SW 1271 (cell line): ENCODE results near the gene DOLK.
A peak's percentile ranks its signal among the peaks of the same experiment; 100 is the strongest.

Experiments used
- DNase-seq, 2 experiments: peaks; one replicate each; lab custom pipeline; 2025; lab: John Stamatoyannopoulos, UW

DOLK gene

GRCh38 chr9:128933731-128934130 lies 13.7 kb downstream of the DOLK start:
- no peak for DNase-seq

- DNase-seq = no peak
Measured at GRCh38 chr9:128929560-128929959, 17.8 kb downstream of the DOLK start.

- DNase-seq = no peak
Measured at GRCh38 chr9:128928624-128929023, 18.8 kb downstream of the DOLK start.

DNA sequence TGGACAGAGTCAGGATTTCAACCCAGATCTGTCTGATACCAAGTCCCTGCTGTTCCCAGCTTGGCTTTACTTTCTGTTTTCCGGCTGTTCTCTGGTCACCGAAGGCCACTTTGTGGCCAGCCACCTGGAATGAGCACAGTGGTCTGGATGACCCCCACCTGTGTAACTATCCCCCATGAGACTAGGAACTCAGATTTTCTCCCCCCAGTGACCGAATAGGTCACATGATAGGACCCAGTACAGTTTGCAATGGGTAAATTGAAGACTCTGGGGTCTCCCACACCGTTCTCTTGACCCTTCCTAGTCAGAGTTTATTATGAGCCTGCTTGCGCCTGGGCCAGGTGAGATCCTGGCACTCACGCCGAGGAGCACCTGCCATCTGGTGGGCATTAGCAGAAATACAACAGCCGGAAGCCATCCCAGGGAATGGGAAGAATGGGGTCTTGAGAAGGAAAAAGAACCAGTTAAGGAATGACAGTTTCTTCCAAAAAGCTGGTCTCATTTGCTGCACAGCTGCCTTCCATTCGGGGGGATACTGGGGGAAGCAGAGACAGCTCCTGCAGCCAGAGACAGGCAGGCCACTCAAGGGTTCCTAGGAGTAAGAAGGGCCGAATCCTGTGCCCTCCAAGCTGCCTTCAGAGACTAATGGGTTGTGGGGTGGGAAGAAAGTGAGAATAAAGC lies 19.5 kb downstream of the DOLK start:
- DNase-seq = peak in 1 of 2 experiments; percentile 64

- DNase-seq = no peak
Measured at GRCh38 chr9:128923493-128923883, 23.9 kb downstream of the DOLK start.

- no peak for DNase-seq
Measured at GRCh38 chr9:128921881-128922763, 25.3 kb downstream of the DOLK start.

DNA sequence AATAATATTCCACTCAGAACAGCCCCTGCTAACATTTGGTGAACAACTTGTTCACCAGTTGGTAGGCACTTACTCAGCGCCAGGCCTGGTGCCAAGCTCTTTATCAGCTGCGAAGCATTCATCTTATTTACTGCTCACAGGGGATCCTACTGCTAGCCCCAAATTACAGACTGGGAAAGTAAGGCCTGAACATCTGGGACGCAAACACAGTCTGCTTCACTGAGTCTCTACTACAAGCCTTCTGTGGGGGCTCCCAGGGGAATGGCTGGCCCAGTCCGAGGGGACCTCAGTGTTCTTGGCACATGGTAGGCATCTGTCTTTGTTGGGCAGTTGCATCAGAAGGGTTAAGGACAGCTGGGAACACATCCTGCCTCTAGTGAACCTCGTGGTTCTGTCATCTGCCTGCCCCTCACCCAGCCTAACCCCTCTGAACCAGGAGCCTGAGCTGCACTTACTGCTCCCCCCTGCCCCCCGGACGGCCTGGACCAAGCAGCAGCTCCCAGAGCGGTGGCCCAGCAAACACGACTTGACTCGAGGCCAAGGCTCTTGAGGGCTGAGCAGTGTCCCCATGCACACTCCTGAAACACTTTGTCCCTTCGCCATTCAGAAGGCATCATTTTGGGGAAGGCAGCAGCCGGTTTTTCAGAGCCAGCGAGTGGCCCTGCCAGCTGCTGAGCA lies 26.9 kb downstream of the DOLK start, which contains the start of gene PHYHD1:
PHYHD1 (plus strand) TSS at position 602 of the 678 bp plus-strand sequence. CDS start 1,342 bp downstream, outside the sequence.
- no peak for DNase-seq

DNA sequence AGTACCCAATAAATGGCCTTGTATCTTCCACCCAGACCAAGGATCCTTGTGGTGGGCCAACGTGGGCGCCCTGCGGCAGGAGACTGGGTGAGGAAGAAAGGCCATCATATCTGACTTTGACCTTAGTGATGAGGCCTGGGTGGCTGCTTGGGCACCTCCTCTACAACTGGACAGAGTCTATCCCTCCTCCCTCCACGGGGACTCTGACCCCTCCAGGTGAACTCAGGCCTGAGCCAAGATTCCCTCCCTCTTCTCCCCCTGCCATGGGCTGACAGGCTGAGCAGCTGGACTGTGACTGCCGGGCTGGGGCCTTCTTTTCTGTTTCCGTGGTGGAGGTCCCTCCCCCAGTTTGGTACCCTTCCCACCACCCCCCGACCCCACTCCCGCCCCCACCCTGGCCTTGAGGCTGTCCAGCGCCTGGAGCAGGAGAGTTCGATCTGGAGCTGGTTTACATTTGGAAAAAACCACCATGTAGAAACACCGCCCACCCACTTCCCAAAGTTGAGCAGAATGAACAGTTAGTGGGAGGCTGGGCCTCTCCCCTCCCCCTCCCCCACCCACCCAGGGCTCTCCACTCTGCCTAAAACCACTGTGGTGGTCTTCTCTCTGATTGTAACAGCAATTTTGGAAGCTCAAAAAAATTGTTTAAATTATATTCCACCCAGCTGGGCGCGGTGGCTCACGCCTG lies 27.9 kb downstream of the DOLK start:
- DNase-seq = no peak

GRCh38 chr9:128918921-128919320 lies 28.5 kb downstream of the DOLK start:
- DNase-seq = no peak

DNA sequence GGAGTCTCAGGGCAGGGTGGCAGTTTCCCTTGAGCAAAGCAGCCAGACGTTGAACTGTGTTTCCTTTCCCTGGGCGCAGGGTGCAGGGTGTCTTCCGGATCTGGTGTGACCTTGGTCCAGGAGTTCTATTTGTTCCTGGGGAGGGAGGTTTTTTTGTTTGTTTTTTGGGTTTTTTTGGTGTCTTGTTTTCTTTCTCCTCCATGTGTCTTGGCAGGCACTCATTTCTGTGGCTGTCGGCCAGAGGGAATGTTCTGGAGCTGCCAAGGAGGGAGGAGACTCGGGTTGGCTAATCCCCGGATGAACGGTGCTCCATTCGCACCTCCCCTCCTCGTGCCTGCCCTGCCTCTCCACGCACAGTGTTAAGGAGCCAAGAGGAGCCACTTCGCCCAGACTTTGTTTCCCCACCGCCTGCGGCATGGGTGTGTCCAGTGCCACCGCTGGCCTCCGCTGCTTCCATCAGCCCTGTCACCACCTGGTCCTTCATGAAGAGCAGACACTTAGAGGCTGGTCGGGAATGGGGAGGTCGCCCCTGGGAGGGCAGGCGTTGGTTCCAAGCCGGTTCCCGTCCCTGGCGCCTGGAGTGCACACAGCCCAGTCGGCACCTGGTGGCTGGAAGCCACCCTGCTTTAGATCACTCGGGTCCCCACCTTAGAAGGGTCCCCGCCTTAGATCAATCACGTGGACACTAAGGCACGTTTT lies 30.1 kb downstream of the DOLK start:
- no peak for DNase-seq

DNA sequence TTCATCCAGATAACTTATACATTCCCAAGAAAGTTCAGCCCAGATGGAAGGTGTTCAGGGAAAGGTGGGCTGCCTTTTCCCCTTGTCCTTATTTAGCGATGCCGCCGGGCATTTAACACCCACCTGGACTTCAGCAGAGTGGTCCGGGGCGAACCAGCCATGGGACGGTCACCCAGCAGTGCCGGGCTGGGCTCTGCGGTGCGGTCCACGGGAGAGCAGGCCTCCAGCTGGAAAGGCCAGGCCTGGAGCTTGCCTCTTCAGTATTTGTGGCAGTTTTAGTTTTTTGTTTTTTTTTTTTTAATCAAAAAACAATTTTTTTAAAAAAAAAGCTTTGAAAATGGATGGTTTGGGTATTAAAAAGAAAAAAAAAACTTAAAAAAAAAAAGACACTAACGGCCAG lies 30.7 kb downstream of the DOLK start:
- no peak for DNase-seq

- no peak for DNase-seq
Measured at GRCh38 chr9:128916204-128916603, 31.2 kb downstream of the DOLK start.

DNA sequence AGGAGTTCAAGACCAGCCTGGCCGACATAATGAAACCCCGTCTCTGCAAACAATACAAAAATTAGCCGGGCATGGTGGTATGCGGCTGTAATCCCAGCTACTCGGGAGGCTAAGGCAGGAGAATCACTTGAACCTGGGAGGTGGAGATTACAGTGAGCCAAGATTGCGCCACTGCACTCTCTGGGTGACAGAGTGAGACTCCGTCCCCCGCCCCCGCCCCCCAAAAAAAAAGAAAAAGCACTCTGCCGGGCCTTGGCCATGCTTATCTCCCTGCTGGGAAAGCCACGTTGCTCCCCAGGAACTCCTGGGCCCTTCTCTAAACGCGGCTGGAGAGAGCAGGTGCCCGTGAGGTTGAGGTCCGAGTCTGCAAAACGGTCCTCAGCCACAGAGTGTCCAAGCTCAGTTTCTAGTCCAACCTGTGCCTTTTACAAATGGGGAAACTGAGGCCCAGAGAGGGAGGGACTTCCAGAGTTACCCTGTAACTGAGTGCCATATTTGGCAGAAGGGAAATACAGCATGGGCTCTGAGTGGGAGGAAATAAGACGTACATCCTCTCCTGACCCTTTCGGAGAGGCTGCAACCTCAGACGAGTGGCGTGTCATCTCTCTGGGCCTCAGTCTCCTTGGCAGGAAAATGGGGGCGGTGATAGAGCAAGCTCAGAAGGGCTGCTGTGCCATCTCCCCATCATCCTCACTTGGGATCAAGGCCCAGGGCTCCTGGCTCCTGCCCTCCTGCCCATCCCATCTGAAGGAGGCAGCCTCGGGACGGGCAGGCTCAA lies 33.2 kb downstream of the DOLK start:
- DNase-seq = no peak

GRCh38 chr9:128913048-128913900 lies 34.1 kb downstream of the DOLK start:
- DNase-seq = no peak

DNA sequence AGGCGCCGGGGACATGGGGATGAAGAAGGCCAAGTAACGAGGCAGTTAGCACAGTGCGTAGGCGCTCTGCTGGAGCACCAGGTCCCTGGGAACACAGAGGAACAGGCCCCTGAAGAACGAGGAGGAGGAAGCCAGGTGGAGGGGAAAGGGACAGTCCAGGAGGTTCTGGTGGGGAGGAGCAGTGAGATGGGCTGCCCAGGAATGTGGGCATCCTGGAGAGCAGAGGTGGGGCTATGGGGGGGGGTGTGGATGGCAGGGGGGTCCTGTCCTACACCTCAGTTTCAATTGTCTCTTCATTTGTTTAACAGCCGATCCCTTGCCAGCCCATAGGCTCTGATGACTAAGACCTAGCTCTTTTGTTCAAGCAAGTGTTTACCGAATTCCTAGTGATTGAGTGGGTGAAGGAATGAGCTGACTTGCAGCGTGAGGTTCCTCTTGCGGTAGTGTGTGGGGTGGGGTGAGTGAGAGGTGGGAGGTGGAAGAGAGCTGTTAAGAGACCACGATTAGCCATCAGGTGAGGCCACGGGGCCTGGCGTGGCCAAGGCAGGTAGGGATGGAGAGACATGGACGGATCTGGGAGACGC lies 35.0 kb downstream of the DOLK start:
- DNase-seq = peak in 1 of 2 experiments; percentile 35

DNA sequence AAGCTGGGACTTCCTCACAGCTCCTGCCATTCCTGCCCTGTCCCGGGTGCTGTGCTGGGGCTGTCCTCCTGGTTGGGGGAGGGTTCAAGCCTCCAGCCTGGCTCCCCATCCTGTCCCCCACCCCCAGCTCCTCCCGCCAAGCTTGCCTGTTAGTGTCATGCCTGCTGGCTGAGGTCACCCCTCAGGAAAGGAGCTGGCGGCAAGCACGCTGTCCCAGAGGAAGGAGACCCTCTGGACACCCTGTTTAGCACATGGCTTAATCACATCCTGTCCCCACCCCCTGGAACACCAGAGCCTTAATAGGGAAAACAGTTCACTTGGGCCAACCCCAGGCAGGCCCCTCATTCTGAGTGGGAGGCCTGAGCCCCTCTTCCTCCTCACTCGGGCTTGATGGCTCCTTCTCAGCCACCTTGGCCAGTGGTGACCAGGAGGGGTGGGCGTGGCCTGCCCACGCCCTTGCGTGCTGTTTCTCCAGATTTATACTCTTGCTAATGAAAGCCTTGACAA lies 35.8 kb downstream of the DOLK start:
- DNase-seq = peak; percentile 62 to 66

- DNase-seq = no peak
Measured at GRCh38 chr9:128910906-128911305, 36.5 kb downstream of the DOLK start.

GRCh38 chr9:128909859-128910258 lies 37.5 kb downstream of the DOLK start:
- DNase-seq = no peak

- no peak for DNase-seq
Measured at GRCh38 chr9:128908372-128908771, 39.0 kb downstream of the DOLK start.
